Prostate gland (tissue), 2 donors: Measurements from ENCODE around the gene DIPK1B. TPM values are rescaled to one million over a fixed set of nuclear protein-coding genes. Genes with fewer than 3 reads are reported as not detected.

ENCODE experiments used
- DNase-seq: peaks from one replicate; pipeline ENCODE4 v3.0.0-alpha.2; 2019; ENCODE audit warnings: low spot score
- H3K27ac ChIP-seq, 2 donors: fragments of 200-600 bp; sonication (generic); 2 replicates each; pipeline ENCODE4 v1.5.1; 2017 to 2019
- H3K27me3 ChIP-seq: fragments of 200-600 bp; sonication (generic); replicated peaks from 2 replicates; pipeline ENCODE4 v1.5.1; 2019; ENCODE audit not compliant: insufficient read depth
- H3K36me3 ChIP-seq, 2 donors: fragments of 200-600 bp; sonication (generic); 1 replicate in 1 of 2; 2 replicates in 1 of 2; pipeline versions ENCODE4 v1.5.1 to v1.8.1; 2017 to 2019
- H3K4me1 ChIP-seq: fragments of 200-600 bp; sonication (generic); replicated peaks from 2 replicates; pipeline ENCODE4 v1.5.1; 2019
- H3K4me3 ChIP-seq, 2 donors: fragments of 200-600 bp; sonication (generic); 2 replicates each; pipeline ENCODE4 v1.5.1; 2017 to 2019
- H3K9me3 ChIP-seq: fragments of 200-600 bp; sonication (generic); 2 replicates; pipeline ENCODE4 v1.5.1; 2017
- CTCF ChIP-seq, 4 experiments: fragments of 200-600 bp in 2 of 4; fragments of 450-650 bp in 2 of 4; sonication (generic) in 2 of 4; IDR thresholded peaks; 1 replicate in 3 of 4; 2 replicates in 1 of 4; pipeline ENCODE4 v1.5.1; 2016 to 2019; ENCODE audit warnings: antibody characterized with exemption in 4 of 4, mild to moderate bottlenecking in 2 of 4, moderate library complexity in 2 of 4
- POLR2A ChIP-seq: fragments of 450-650 bp; IDR thresholded peaks from one replicate; pipeline ENCODE4 v1.6.1; 2016; ENCODE audit warnings: antibody characterized with exemption, mild to moderate bottlenecking
- POLR2AphosphoS5 ChIP-seq: sonication (generic); formaldehyde crosslinking; IDR thresholded peaks from one replicate; pipeline ENCODE4 v1.6.1; 2017; ENCODE audit warnings: antibody characterized with exemption
- WGBS: methylation state at CpG from one replicate; pipeline ENCODE4 v1.1.5; 2018; 5-methylcytosine and 5-hydroxymethylcytosine counted together
- intact Hi-C: fragments of 100-400 bp; cut with DNase I; formaldehyde crosslinking; loops from one replicate; pipeline ENCODE4 v1.14.2; 2022
- total RNA-seq, 2 donors: library from RNA; depleted of rRNA; stranded (reverse); fragments of >200 nt; gene quantifications; one replicate each; pipeline ENCODE4 v1.1.0, GENCODE V29; 2016

The DIPK1B gene
- total RNA-seq, 2 donors from 2014 or later: 18.9 to 27.8 TPM

- Histone ChIP-seq H3K36me3 (peaks cover 0 to 8% of the 10 kb centered on the region in 2 donors), H3K4me3 (no peak overlapping the region), H3K4me1 (peaks cover 10% of the 10 kb centered on the region), H3K27me3 (no peaks in the 10 kb centered on the region), H3K27ac (no peak overlapping the region), H3K9me3 (no peaks in the 10 kb centered on the region)
- no peak for DNase-seq
- WGBS: 93% methylated on average over 6 of the region's 16 CpGs
- intact Hi-C loops: no loop called here
- TF ChIP-seq POLR2A (no peak), CTCF (IDR thresholded peaks at IDR 0.05) (no peak), POLR2AphosphoS5 (no peak)
Measured at GRCh38 chr9:136675477-136676296, 36.7 kb upstream of the DIPK1B start.

- WGBS: 93% methylated on average over 12 of the region's 13 CpGs
- Histone ChIP-seq H3K27me3 (no peaks in the 10 kb centered on the region), H3K9me3 (no peaks in the 10 kb centered on the region), H3K36me3 (peaks cover 0 to 8% of the 10 kb centered on the region in 2 donors), H3K4me1 (peaks cover 10% of the 10 kb centered on the region), H3K4me3 (no peak overlapping the region), H3K27ac (no peak overlapping the region)
- intact Hi-C loops: no loop called here
- no peak for DNase-seq
- TF ChIP-seq POLR2AphosphoS5 (no peak), POLR2A (no peak), CTCF (IDR thresholded peaks at IDR 0.05) (no peak)
Measured at GRCh38 chr9:136676297-136676794, 36.0 kb upstream of the DIPK1B start.

GRCh38 chr9:136676920-136677686 is 35.3 kb upstream of the DIPK1B start:
- Histone ChIP-seq H3K27me3 (no peaks in the 10 kb centered on the region), H3K36me3 (peaks cover 0 to 8% of the 10 kb centered on the region in 2 donors), H3K27ac (no peak overlapping the region), H3K4me1 (peaks cover 10% of the 10 kb centered on the region), H3K9me3 (no peaks in the 10 kb centered on the region), H3K4me3 (no peak overlapping the region)
- DNase-seq: no peak
- intact Hi-C loops: no loop called here
- 89% methylated on average over 41 of the region's 46 CpGs for whole genome bisulfite sequencing
- TF ChIP-seq CTCF (IDR thresholded peaks at IDR 0.05) (no peak), POLR2AphosphoS5 (no peak), POLR2A (no peak)

- Histone ChIP-seq H3K27ac (no peak overlapping the region), H3K4me3 (no peak overlapping the region), H3K9me3 (no peaks in the 10 kb centered on the region), H3K36me3 (peaks cover 0 to 8% of the 10 kb centered on the region in 2 donors), H3K27me3 (no peaks in the 10 kb centered on the region), H3K4me1 (peaks cover 10% of the 10 kb centered on the region)
- 93% methylated on average over 15 of the region's 15 CpGs for WGBS
- TF ChIP-seq POLR2A: no peak
- DNase-seq: no peak
- intact Hi-C loops: no loop called here
Measured at GRCh38 chr9:136678034-136678433, 34.3 kb upstream of the DIPK1B start.

GRCh38 chr9:136678624-136679023 is 33.7 kb upstream of the DIPK1B start:
- intact Hi-C loops: no loop called here
- 72% methylated on average over 6 of the region's 6 CpGs for WGBS
- Histone ChIP-seq H3K9me3 (no peaks in the 10 kb centered on the region), H3K27me3 (no peaks in the 10 kb centered on the region), H3K4me1 (peaks cover 10% of the 10 kb centered on the region), H3K27ac (no peak overlapping the region), H3K4me3 (no peak overlapping the region), H3K36me3 (peaks cover 0 to 8% of the 10 kb centered on the region in 2 donors)
- no peak for TF ChIP-seq POLR2A
- no peak for TF ChIP-seq POLR2AphosphoS5
- TF ChIP-seq CTCF (IDR thresholded peaks at IDR 0.05): no peak
- DNase-seq: no peak
